K562 (cell line): ENCODE measurements around the gene GPX6. TPM values are rescaled to one million over a fixed set of nuclear protein-coding genes. Genes with fewer than 3 reads are reported as not detected.
A peak's percentile ranks its signal among the peaks of the same experiment; 100 is the strongest.

Experiments used
- ATF7 ChIP-seq: fragments of 450-650 bp; IDR thresholded peaks from 2 replicates; pipeline ENCODE4 v1.7.1; 2014; ENCODE audit warnings: mild to moderate bottlenecking, moderate library complexity
- BDP1 ChIP-seq: IDR thresholded peaks from 3 replicates; pipeline ENCODE4 v1.6.1; 2011; ENCODE audit not compliant: insufficient read length, insufficient read depth
- CBFA2T2 ChIP-seq: fragments of 450-650 bp; conservative IDR thresholded peaks from 2 replicates; pipeline ENCODE4 v1.6.1; 2017; ENCODE audit warnings: mild to moderate bottlenecking
- DMBX1 ChIP-seq: fragments of 250-450 bp; sonication (Bioruptor Pico); IDR thresholded peaks from 2 replicates; pipeline ENCODE4 v1.8.0; 2022; ENCODE audit warnings: inconsistent platforms, mild to moderate bottlenecking, moderate library complexity, borderline replicate concordance
- EGR1 ChIP-seq: fragments of 450-650 bp; conservative IDR thresholded peaks from 2 replicates; pipeline ENCODE4 v1.6.1; 2017; ENCODE audit warnings: mild to moderate bottlenecking
- EP400 ChIP-seq: fragments of 450-650 bp; IDR thresholded peaks from 2 replicates; pipeline ENCODE4 v1.6.1; 2017; ENCODE audit warnings: antibody characterized with exemption, mild to moderate bottlenecking, moderate library complexity
- FOSL1 ChIP-seq: fragments of 200-800 bp; sonication (Bioruptor generic); conservative IDR thresholded peaks from 2 replicates; pipeline ENCODE4 v1.6.1; 2016; ENCODE audit warnings: missing genetic modification characterization, missing compliant biosample characterization
- HBP1 ChIP-seq: fragments of 450-650 bp; formaldehyde crosslinking; IDR thresholded peaks from 2 replicates; pipeline ENCODE4 v1.4.0; 2022; ENCODE audit warnings: missing genetic modification characterization
- HNRNPH1 ChIP-seq: fragments of 200-400 bp; formaldehyde crosslinking; optimal IDR thresholded peaks from 2 replicates; pipeline ENCODE3; 2017; ENCODE audit warnings: low read depth, mild to moderate bottlenecking, low read length, moderate library complexity
- MIER1 ChIP-seq: fragments of 450-650 bp; IDR thresholded peaks from 2 replicates; pipeline ENCODE4 v1.6.1; 2016; ENCODE audit warnings: antibody characterized with exemption, mild to moderate bottlenecking, low read depth
- NCOA2 ChIP-seq, 2 experiments: fragments of 450-650 bp; IDR thresholded peaks; 2 replicates each; pipeline ENCODE4 v1.6.1; 2018; ENCODE audit warnings: mild to moderate bottlenecking in 2 of 2, moderate library complexity in 1 of 2; ENCODE audit not compliant: partially characterized antibody in 2 of 2
- NR1H2 ChIP-seq: sonication (generic); formaldehyde crosslinking; IDR thresholded peaks from 2 replicates; pipeline ENCODE4 v1.4.0; 2020; ENCODE audit warnings: mild to moderate bottlenecking, missing genetic modification reagents
- POLR2H ChIP-seq: IDR thresholded peaks from 2 replicates; pipeline ENCODE4 v1.6.1; 2016; ENCODE audit warnings: missing genetic modification characterization, low read depth, mild to moderate bottlenecking, control low read depth, missing compliant biosample characterization, moderate library complexity
- PRDM10 ChIP-seq: fragments of 450-650 bp; IDR thresholded peaks from 2 replicates; pipeline ENCODE4 v1.6.1; 2018; ENCODE audit not compliant: partially characterized antibody
- PRPF4 ChIP-seq: fragments of 200-400 bp; formaldehyde crosslinking; IDR thresholded peaks from one replicate; pipeline ENCODE4 v1.6.1; 2017; ENCODE audit warnings: low read length, low read depth, mild to moderate bottlenecking; ENCODE audit not compliant: insufficient read depth, poor library complexity, severe bottlenecking
- SMARCE1 ChIP-seq: fragments of 450-650 bp; IDR thresholded peaks from 2 replicates; pipeline ENCODE4 v1.7.1; 2016; ENCODE audit warnings: mild to moderate bottlenecking
- ZC3H11A ChIP-seq: IDR thresholded peaks from 2 replicates; pipeline ENCODE4 v1.6.1; 2012; ENCODE audit warnings: low read depth, low read length, improper control_type of control experiment
- ZFP1 ChIP-seq: fragments of 450-650 bp; formaldehyde crosslinking; IDR thresholded peaks from 2 replicates; pipeline ENCODE4 v1.4.0; 2020; ENCODE audit warnings: mild to moderate bottlenecking, mixed read lengths
- ZNF184 ChIP-seq: sonication (generic); formaldehyde crosslinking; IDR thresholded peaks from 2 replicates; pipeline ENCODE4 v1.5.0; 2020; ENCODE audit warnings: missing genetic modification reagents
- ZNF316 ChIP-seq: fragments of 450-650 bp; IDR thresholded peaks from 2 replicates; pipeline ENCODE4 v1.6.1; 2016
- ZNF324 ChIP-seq: fragments of 250-450 bp; sonication (Bioruptor Pico); IDR thresholded peaks from 2 replicates; pipeline ENCODE4 v1.4.0; 2020; ENCODE audit warnings: mild to moderate bottlenecking
- ZNF699 ChIP-seq: fragments of 250-450 bp; sonication (Bioruptor Pico); IDR thresholded peaks from 2 replicates; pipeline ENCODE4 v1.8.0; 2021; ENCODE audit warnings: mild to moderate bottlenecking, moderate library complexity; ENCODE audit not compliant: insufficient replicate concordance
- ZNF77 ChIP-seq: fragments of 250-450 bp; sonication (Bioruptor Pico); IDR thresholded peaks from 2 replicates; pipeline ENCODE4 v1.5.0; 2020
- polyA plus RNA-seq, 8 experiments: library from polyadenylated mRNA; depleted of rRNA in 4 of 8; stranded (reverse) in 5 of 8; unstranded in 3 of 8; fragments of >200 nt; fragmentation: Nextera tagmentation in 2 of 8; fragmentation: Illumina TruSeq in 1 of 8; extraction: Ambion mirVana in 2 of 8; extraction: Trizol in 1 of 8; gene quantifications; 2 replicates each; pipeline versions ENCODE4 v1.2.1 to v1.2.3, GENCODE V29; 2011 to 2014; ENCODE audit warnings: inconsistent platforms in 1 of 8, missing spikeins in 1 of 8
- total RNA-seq, 7 experiments: library from RNA; depleted of rRNA in 6 of 7; stranded (reverse); fragments of >200 nt in 6 of 7; fragmentation: Illumina TruSeq in 2 of 7; extraction: Trizol in 2 of 7; gene quantifications; 2 replicates each; pipeline versions ENCODE4 v1.2.1 to v1.2.3, GENCODE V29; 2011 to 2021; ENCODE audit warnings: low replicate concordance in 1 of 7

The GPX6 gene
- total and polyA plus RNA-seq, 9 of the 15 experiments (the other 6 are each of a cell fraction or from before 2014, with no cell fraction given), result not detected

- TF ChIP-seq DMBX1 (CRISPR knock-in tag), result peak; percentile 66; the same call in 1 of the 2 replicates
- TF ChIP-seq EGR1, result peak; percentile 85
- TF ChIP-seq PRPF4, result no peak
- TF ChIP-seq NR1H2 (CRISPR knock-in tag), result 0 out of 2 replicates have a peak, but pooled peaks have one; percentile 76
- peak; percentile 89 for TF ChIP-seq EP400
- no peak for TF ChIP-seq HNRNPH1
- no peak for TF ChIP-seq ZNF77
- peak; percentile 72 for TF ChIP-seq FOSL1
- TF ChIP-seq POLR2H (tag), result peak; percentile 100
- TF ChIP-seq MIER1, result no peak
- TF ChIP-seq ATF7, result peak; percentile 77
- peak; percentile 71 for TF ChIP-seq SMARCE1
- no peak for TF ChIP-seq HBP1
- TF ChIP-seq ZC3H11A, result no peak
- peak; percentile 76 for TF ChIP-seq PRDM10
- TF ChIP-seq CBFA2T2, result no peak; the same call in none of the 2 replicates
- no peak for TF ChIP-seq ZNF316
- TF ChIP-seq ZNF184 (CRISPR knock-in tag), result no peak
- no peak for TF ChIP-seq ZNF699 (CRISPR knock-in tag)
- TF ChIP-seq NCOA2 (IDR thresholded peaks at IDR 0.05; ENCODE audit: partially characterized antibody in 2 of 2), result peak in 1 of 2 experiments; percentile 87
- TF ChIP-seq ZFP1 (CRISPR knock-in tag), result no peak
- no peak for TF ChIP-seq ZNF324 (CRISPR knock-in tag)
- peak; percentile 56 for TF ChIP-seq BDP1
Observed at GRCh38 chr6:28542440-28543296, 27.1 kb upstream of the GPX6 start (continued).
